Esophagus (tissue), 2 donors: ENCODE measurements around the gene LRRIQ4. TPM values are rescaled to one million over a fixed set of nuclear protein-coding genes. Genes with fewer than 3 reads are reported as not detected.

Experiments used
- H3K27ac ChIP-seq, 2 donors: one replicate each; pipeline ENCODE4 v1.5.1; 2013; ENCODE audit warnings: low read depth in 2 of 2, mild to moderate bottlenecking in 2 of 2, inconsistent platforms in 1 of 2, low read length in 1 of 2, moderate library complexity in 1 of 2
- H3K27me3 ChIP-seq, 2 donors: one replicate each; pipeline ENCODE4 v1.6.1; 2013; ENCODE audit warnings: low read length in 2 of 2, control low read depth in 1 of 2, mild to moderate bottlenecking in 1 of 2; ENCODE audit not compliant: insufficient read depth in 2 of 2, control insufficient read depth in 1 of 2
- H3K36me3 ChIP-seq, 2 donors: one replicate each; pipeline ENCODE4 v1.6.1; 2013; ENCODE audit warnings: low read length in 1 of 2; ENCODE audit not compliant: control insufficient read depth in 2 of 2, insufficient read depth in 2 of 2
- H3K4me1 ChIP-seq, 2 donors: one replicate each; pipeline ENCODE4 v1.6.1; 2013; ENCODE audit warnings: low read length in 1 of 2; ENCODE audit not compliant: control insufficient read depth in 2 of 2, insufficient read depth in 2 of 2
- H3K4me3 ChIP-seq, 2 donors: one replicate each; pipeline ENCODE4 v1.5.1; 2013; ENCODE audit warnings: low read length in 2 of 2, mild to moderate bottlenecking in 2 of 2, low read depth in 1 of 2, moderate library complexity in 1 of 2
- H3K9me3 ChIP-seq, 2 donors: one replicate each; pipeline ENCODE4 v1.6.1; 2013; ENCODE audit warnings: mild to moderate bottlenecking in 2 of 2, low read depth in 1 of 2, low read length in 1 of 2, moderate library complexity in 1 of 2; ENCODE audit not compliant: control insufficient read depth in 2 of 2, insufficient read depth in 1 of 2
- WGBS, 2 donors: extraction: QIAGEN DNeasy Blood & Tissue Kit; methylation state at CpG; one replicate each; pipeline ENCODE4 v1.1.7; 2013; 5-methylcytosine and 5-hydroxymethylcytosine counted together
- polyA plus RNA-seq, 2 donors: library from polyadenylated mRNA; stranded (reverse); fragments of 200-250 nt; gene quantifications; one replicate each; pipeline ENCODE4 v1.2.3, GENCODE V29; 2013
- donor health status: healthy with polysubstance abuse.
- donor health status: Bipolar disorder and iron deficiency.

The LRRIQ4 gene
- polyA plus RNA-seq, 2 donors: not detected

DNA sequence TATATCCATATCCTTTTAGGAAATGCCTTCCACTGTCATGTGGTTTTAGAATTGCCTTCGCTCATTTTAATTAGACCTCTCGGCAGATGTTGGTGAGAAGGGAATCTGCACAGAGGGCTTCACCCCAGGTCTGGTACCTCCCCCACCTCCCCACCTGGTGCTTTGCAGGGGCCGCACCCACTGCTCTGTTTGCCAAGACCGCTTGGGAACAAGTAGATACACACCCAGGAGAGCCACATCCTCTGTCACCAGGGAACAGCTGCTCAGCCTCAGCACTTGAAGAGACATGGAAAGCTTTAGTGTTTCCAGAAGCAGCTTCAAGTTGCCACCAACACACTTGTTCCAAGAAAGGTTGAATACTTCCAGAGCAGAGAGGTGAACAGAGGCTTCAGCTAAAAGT is 35.2 kb downstream of the LRRIQ4 start:
- H3K4me3 ChIP-seq: no peak overlapping the region
- H3K27me3 ChIP-seq: no peaks in the 10 kb centered on the region
- no peaks in the 10 kb centered on the region for H3K4me1 ChIP-seq
- H3K27ac ChIP-seq: no peak overlapping the region
- no peaks in the 10 kb centered on the region for H3K36me3 ChIP-seq
- WGBS, 2 donors: 45 to 50% methylated on average over 4 of the region's 4 CpGs
- H3K9me3 ChIP-seq: no peaks in the 10 kb centered on the region

DNA sequence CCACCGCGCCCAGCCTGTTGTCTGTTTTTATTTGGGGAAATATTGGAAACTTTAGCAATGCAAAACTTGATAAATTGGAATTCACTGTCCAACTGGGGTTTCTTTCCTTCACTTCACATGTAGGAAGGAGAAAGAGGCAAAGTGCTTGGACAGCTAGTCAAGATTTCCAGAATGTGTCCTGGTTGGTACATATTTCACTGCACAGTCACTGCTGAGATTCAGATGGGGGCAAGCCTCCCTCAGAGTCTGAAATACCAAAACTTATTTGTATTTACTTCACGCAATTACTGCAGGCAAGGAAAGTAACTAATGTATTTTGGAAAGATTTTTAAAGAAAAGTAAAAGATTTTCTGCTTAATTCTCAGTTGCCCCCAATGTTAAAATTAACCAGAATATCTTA is 36.1 kb downstream of the LRRIQ4 start:
- Histone ChIP-seq H3K9me3 (no peaks in the 10 kb centered on the region), H3K4me3 (no peak overlapping the region), H3K27ac (no peak overlapping the region), H3K27me3 (no peaks in the 10 kb centered on the region), H3K4me1 (no peaks in the 10 kb centered on the region), H3K36me3 (no peaks in the 10 kb centered on the region)
- 97% methylated on average over 3 of the region's 3 CpGs for WGBS, 2 donors

DNA sequence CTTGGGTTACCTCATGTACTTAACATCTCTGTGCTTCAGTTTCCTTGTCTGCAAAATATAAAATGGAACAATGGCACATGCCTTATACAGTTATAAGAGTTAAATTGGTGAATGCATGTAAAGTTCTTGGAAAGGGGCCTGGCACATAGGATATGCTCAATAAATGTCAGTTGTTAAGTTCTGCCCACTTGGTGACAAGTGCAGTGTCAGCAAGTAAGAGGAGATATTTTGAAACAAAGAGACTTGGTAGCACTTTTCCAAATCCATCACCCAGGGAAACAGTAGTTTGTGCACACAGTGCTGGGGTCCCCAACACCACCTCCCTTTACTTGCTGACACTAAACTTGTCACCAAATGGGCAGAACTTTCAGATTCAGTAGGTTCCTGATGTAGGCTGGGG is 37.9 kb downstream of the LRRIQ4 start:
- Histone ChIP-seq H3K27me3 (no peaks in the 10 kb centered on the region), H3K4me3 (no peak overlapping the region), H3K9me3 (no peaks in the 10 kb centered on the region)

DNA sequence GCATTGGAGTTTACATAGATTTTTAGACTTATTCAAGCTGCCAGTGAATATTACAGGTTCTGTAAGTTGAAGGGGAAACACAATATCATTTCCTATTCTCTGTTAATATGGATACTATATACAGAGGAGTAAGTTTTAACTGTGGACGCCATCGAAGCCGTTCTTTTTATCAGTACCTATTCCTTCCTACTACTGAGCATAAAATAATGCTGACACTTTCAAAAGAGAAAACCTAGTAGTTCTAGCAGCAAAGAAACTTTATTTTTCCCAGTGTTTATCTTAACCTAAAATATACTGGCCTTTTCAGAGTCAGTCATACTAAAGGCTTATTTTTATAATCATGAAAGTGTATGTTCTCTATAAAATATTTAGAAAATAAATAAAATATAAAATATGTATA is 42.8 kb downstream of the LRRIQ4 start:
- H3K27ac ChIP-seq: no peak overlapping the region
- no peaks in the 10 kb centered on the region for H3K4me1 ChIP-seq
- H3K27me3 ChIP-seq: no peaks in the 10 kb centered on the region
- no peaks in the 10 kb centered on the region for H3K9me3 ChIP-seq
- 90 to 96% methylated on average over 3 of the region's 3 CpGs for WGBS, 2 donors
- no peak overlapping the region for H3K4me3 ChIP-seq
- H3K36me3 ChIP-seq: no peaks in the 10 kb centered on the region

More for the DNA sequence above, 37.9 kb downstream of the LRRIQ4 start:
- Histone ChIP-seq H3K4me1 (no peaks in the 10 kb centered on the region), H3K27ac (no peak overlapping the region), H3K36me3 (no peaks in the 10 kb centered on the region)

DNA sequence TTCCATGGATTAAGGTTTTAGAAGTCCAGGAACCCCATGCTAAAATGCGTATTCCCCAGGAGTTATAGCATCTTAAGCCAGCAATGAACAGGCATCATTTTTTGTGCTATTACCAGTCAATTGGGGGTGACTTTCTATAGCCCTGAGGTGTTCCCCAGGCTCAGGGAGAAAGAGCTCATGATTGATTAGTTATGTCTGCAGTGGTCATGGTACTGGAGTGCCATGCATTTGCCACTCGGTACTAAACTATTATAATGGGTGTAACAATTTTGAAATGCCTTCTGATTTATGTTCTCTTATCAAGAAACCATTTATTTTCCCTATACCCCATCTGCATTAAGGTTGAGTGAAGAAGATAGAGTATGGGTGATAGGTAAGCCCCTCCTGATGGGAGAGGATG is 45.1 kb downstream of the LRRIQ4 start:
- no peak overlapping the region for H3K27ac ChIP-seq
- H3K36me3 ChIP-seq: no peaks in the 10 kb centered on the region
- no peaks in the 10 kb centered on the region for H3K27me3 ChIP-seq
- H3K4me1 ChIP-seq: no peaks in the 10 kb centered on the region
- H3K9me3 ChIP-seq: no peaks in the 10 kb centered on the region
- WGBS, 2 donors: 64 to 80% methylated on average over 2 of the region's 2 CpGs
- H3K4me3 ChIP-seq: no peak overlapping the region

DNA sequence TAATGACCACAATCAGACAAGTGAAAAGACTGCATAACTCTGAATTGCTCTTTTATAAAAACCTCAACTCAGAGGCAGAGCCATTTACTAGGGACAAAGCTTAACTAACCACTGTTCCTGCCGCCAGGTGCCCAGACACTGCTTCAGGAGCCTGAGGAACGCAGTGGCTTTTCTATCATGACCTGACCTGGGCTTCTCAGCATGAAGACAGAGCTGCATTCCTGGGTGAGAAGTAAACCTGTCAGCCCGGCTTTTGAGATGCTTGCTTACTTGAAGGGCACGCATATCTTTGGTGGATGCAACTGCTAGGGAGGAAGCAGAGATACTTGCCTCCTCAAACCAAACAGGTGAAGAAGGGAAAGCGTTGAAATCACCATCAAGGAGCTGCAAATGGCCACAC is 49.2 kb downstream of the LRRIQ4 start:
- H3K4me3 ChIP-seq: no peak overlapping the region
- no peak overlapping the region for H3K27ac ChIP-seq
- no peaks in the 10 kb centered on the region for H3K4me1 ChIP-seq
- H3K36me3 ChIP-seq: no peaks in the 10 kb centered on the region
- H3K9me3 ChIP-seq: no peaks in the 10 kb centered on the region
- no peaks in the 10 kb centered on the region for H3K27me3 ChIP-seq
- WGBS, 2 donors: 74 to 88% methylated on average over 5 of the region's 5 CpGs

DNA sequence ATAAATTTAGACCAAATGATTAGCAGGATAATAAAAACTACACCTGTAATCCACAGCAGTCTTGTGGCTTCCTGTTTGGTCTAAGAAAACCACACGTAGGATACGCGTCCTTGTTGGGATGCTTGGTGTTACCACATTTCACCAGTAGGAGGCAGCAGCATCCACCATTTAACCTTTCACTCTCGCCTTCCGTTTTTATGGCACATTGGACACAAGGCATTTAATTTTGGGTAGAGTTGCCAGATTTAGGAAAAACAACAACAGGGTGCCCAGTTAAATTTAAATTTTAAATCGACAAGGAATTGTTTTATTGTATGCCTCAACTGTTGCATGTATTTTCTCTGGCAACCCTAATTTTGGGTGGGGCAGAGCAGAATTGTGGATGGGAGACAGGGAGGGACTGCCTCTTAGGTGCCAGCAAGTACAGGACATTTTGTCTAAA is 50.8 kb downstream of the LRRIQ4 start:
- Histone ChIP-seq H3K27me3 (no peaks in the 10 kb centered on the region), H3K4me3 (no peak overlapping the region), H3K9me3 (no peaks in the 10 kb centered on the region), H3K4me1 (no peaks in the 10 kb centered on the region), H3K27ac (no peak overlapping the region), H3K36me3 (no peaks in the 10 kb centered on the region)
- 1 to 5% methylated on average over 6 of the region's 6 CpGs for WGBS, 2 donors

DNA sequence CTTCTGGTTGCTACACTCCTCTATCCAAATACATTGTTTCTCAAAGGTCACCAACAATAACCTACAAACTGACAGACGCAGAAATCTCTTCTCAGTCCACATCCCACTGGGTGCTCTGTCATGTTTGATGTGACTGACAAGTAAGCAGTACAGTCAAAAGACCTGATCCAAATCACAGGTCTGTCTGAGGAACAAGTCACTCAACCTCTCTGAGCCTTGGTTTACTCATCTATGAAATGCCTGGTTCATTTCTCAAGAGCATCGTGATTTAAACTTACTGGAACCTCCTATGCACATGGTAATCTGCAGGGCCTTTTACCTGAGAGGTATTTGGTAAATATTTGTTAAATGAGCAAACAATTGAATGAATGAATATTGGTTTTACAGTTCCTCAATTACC is 51.6 kb downstream of the LRRIQ4 start:
- Histone ChIP-seq H3K36me3 (no peaks in the 10 kb centered on the region), H3K4me3 (no peak overlapping the region), H3K9me3 (no peaks in the 10 kb centered on the region), H3K27me3 (no peaks in the 10 kb centered on the region), H3K27ac (no peak overlapping the region), H3K4me1 (no peaks in the 10 kb centered on the region)
- WGBS, 2 donors: 83 to 85% methylated on average over 2 of the region's 2 CpGs

DNA sequence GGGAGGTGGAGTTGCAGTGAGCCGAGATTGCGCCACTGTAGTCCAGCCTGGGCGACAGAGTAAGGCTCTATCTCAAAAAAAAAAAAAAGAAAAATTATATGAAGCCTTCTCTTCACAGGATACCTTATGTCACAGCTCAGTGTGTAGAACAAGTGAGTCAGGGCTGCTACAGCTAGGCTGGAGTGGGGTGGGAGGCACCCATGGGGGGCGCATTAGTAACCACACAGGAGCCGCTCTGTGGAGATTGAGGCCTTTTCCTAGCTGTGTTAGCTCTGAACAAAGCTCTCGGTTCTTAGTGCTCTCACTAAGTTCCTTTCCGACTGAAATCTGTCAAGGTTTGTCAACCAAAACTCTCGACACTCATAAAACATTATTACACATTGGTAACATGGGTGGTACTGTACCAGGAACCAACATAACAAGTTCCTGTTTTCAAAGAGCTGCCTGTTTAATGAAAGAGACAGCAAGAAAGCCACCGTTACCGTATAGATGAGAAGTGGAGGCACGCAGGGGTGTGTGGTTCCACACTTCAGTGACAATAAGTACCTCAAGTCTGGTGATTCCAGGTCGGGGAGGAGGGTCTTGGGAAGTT is 52.6 kb downstream of the LRRIQ4 start:
- H3K4me1 ChIP-seq: no peaks in the 10 kb centered on the region
- no peak overlapping the region for H3K27ac ChIP-seq
- no peaks in the 10 kb centered on the region for H3K36me3 ChIP-seq
- WGBS, 2 donors: 72 to 73% methylated on average over 12 of the region's 12 CpGs
- H3K4me3 ChIP-seq: no peak overlapping the region
- H3K9me3 ChIP-seq: no peaks in the 10 kb centered on the region
- H3K27me3 ChIP-seq: no peaks in the 10 kb centered on the region

DNA sequence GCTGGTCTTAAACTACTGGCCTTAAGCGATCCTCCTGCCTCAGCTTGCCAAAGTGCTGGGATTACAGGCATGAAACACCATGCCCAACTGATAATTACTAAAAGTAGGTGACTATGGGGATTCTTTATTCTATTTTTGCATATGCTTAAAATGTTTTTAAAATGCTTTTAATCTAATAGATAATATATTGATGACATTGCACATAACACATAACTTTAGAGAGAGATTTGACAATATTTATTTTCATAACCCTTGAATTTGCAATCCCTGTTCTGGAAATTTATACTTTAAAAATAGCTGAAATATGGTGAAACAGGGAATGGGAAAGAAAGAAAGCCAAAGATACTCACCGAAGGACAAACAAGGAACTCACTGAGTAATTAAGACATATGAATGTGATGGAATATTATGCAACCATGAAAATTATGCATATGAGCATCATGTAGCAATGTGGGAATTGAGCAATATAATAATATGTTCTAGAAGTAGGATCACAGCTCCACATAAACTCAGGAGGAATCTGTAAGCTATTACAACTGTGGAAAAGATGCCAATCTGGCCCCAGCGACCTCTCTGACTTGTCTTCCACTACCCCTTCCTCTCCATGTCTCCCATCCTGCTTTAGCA is 55.0 kb downstream of the LRRIQ4 start:
- H3K36me3 ChIP-seq: no peaks in the 10 kb centered on the region
- no peak overlapping the region for H3K4me3 ChIP-seq
- no peaks in the 10 kb centered on the region for H3K4me1 ChIP-seq
- no peak overlapping the region for H3K27ac ChIP-seq
- 95 to 97% methylated on average over 3 of the region's 3 CpGs for WGBS, 2 donors
- H3K9me3 ChIP-seq: no peaks in the 10 kb centered on the region
- no peaks in the 10 kb centered on the region for H3K27me3 ChIP-seq
